Liver (tissue), 9 donors: ENCODE data around the gene NFIX. TPM values are rescaled to one million over a fixed set of nuclear protein-coding genes. Genes with fewer than 3 reads are reported as not detected.

Source experiments
- DNase-seq: peaks from one replicate; pipeline ENCODE4 v3.0.0-alpha.2; 2017; ENCODE audit warnings: low spot score
- H3K27ac ChIP-seq, 2 donors: one replicate each; pipeline ENCODE4 v1.7.0; 2013; ENCODE audit warnings: inconsistent platforms in 2 of 2, low read length in 2 of 2, control low read depth in 1 of 2, low read depth in 1 of 2, mild to moderate bottlenecking in 1 of 2
- H3K27me3 ChIP-seq, 4 donors: one replicate each; pipeline versions ENCODE4 v1.6.1 to v1.7.0; 2013; ENCODE audit warnings: low read length in 3 of 4, inconsistent platforms in 1 of 4, mild to moderate bottlenecking in 1 of 4, moderate library complexity in 1 of 4; ENCODE audit not compliant: control insufficient read depth in 4 of 4, insufficient read depth in 4 of 4
- H3K36me3 ChIP-seq, 4 donors: one replicate each; pipeline versions ENCODE4 v1.6.1 to v1.7.0; 2013; ENCODE audit warnings: low read length in 3 of 4, mild to moderate bottlenecking in 3 of 4, low read depth in 1 of 4, moderate library complexity in 1 of 4; ENCODE audit not compliant: control insufficient read depth in 4 of 4, insufficient read depth in 3 of 4
- H3K4me1 ChIP-seq, 4 donors: one replicate each; pipeline versions ENCODE4 v1.6.1 to v1.7.0; 2013; ENCODE audit warnings: low read length in 3 of 4, mild to moderate bottlenecking in 3 of 4, moderate library complexity in 1 of 4; ENCODE audit not compliant: control insufficient read depth in 4 of 4, insufficient read depth in 4 of 4
- H3K4me3 ChIP-seq, 3 donors: one replicate each; pipeline versions ENCODE4 v1.6.1 to v1.7.0; 2013; ENCODE audit warnings: low read length in 3 of 3, control low read depth in 1 of 3, low read depth in 1 of 3, mild to moderate bottlenecking in 1 of 3
- H3K9ac ChIP-seq, 2 donors: one replicate each; pipeline ENCODE4 v1.7.0; 2013; ENCODE audit warnings: low read length in 2 of 2, mild to moderate bottlenecking in 2 of 2, moderate library complexity in 2 of 2, control low read depth in 1 of 2, low read depth in 1 of 2
- H3K9me3 ChIP-seq, 4 donors: one replicate each; pipeline versions ENCODE4 v1.6.1 to v1.7.0; 2013; ENCODE audit warnings: low read length in 3 of 4; ENCODE audit not compliant: control insufficient read depth in 4 of 4
- ATF3 ChIP-seq: IDR thresholded peaks from 2 replicates; pipeline ENCODE4 v1.6.1; 2016; ENCODE audit warnings: antibody characterized with exemption
- CTCF ChIP-seq: fragments of 150-350 bp; IDR thresholded peaks from 2 replicates; pipeline ENCODE4 v1.5.1; 2017; ENCODE audit warnings: improper control_type of control experiment, low read depth, low read length; ENCODE audit not compliant: missing input control
- EGR1 ChIP-seq, 2 donors: IDR thresholded peaks; 2 replicates each; pipeline ENCODE4 v1.6.1; 2016 to 2018; ENCODE audit warnings: antibody characterized with exemption in 2 of 2, low read depth in 2 of 2
- FOXA1 ChIP-seq: IDR thresholded peaks from 2 replicates; pipeline ENCODE4 v1.6.1; 2016; ENCODE audit warnings: antibody characterized with exemption
- FOXA2 ChIP-seq: IDR thresholded peaks from 2 replicates; pipeline ENCODE4 v1.6.1; 2016; ENCODE audit warnings: antibody characterized with exemption
- GABPA ChIP-seq, 2 donors: IDR thresholded peaks in 1 of 2; conservative IDR thresholded peaks in 1 of 2; 2 replicates each; pipeline ENCODE4 v1.6.1; 2016; ENCODE audit warnings: antibody characterized with exemption in 2 of 2, mild to moderate bottlenecking in 1 of 2, moderate library complexity in 1 of 2
- HNF4A ChIP-seq, 2 donors: conservative IDR thresholded peaks; 2 replicates each; pipeline ENCODE4 v1.6.1; 2016; ENCODE audit warnings: antibody characterized with exemption in 2 of 2, mild to moderate bottlenecking in 2 of 2
- HNF4G ChIP-seq: IDR thresholded peaks from 2 replicates; pipeline ENCODE4 v1.6.1; 2016; ENCODE audit warnings: antibody characterized with exemption
- JUND ChIP-seq, 2 donors: IDR thresholded peaks; 2 replicates each; pipeline ENCODE4 v1.6.1; 2016; ENCODE audit warnings: antibody characterized with exemption in 2 of 2
- MAX ChIP-seq: IDR thresholded peaks from 2 replicates; pipeline ENCODE4 v1.6.1; 2016; ENCODE audit warnings: antibody characterized with exemption
- NR2F2 ChIP-seq: IDR thresholded peaks from 2 replicates; pipeline ENCODE4 v1.6.1; 2016; ENCODE audit warnings: antibody characterized with exemption
- RAD21 ChIP-seq, 2 donors: IDR thresholded peaks; 2 replicates each; pipeline ENCODE4 v1.6.1; 2016; ENCODE audit warnings: antibody characterized with exemption in 2 of 2, mild to moderate bottlenecking in 2 of 2
- REST ChIP-seq: IDR thresholded peaks from 2 replicates; pipeline ENCODE4 v1.6.1; 2016; ENCODE audit warnings: antibody characterized with exemption, mild to moderate bottlenecking
- RXRA ChIP-seq, 2 donors: IDR thresholded peaks; 2 replicates each; pipeline ENCODE4 v1.6.1; 2017 to 2018; ENCODE audit warnings: antibody characterized with exemption in 2 of 2, mild to moderate bottlenecking in 1 of 2
- SP1 ChIP-seq: IDR thresholded peaks from 2 replicates; pipeline ENCODE4 v1.6.1; 2018; ENCODE audit warnings: antibody characterized with exemption, mild to moderate bottlenecking
- TAF1 ChIP-seq: conservative IDR thresholded peaks from 2 replicates; pipeline ENCODE4 v1.6.1; 2016; ENCODE audit warnings: antibody characterized with exemption, mild to moderate bottlenecking
- YY1 ChIP-seq: IDR thresholded peaks from 2 replicates; pipeline ENCODE4 v1.6.1; 2016; ENCODE audit warnings: antibody characterized with exemption, mild to moderate bottlenecking
- ZBTB33 ChIP-seq: IDR thresholded peaks from 2 replicates; pipeline ENCODE4 v1.6.1; 2016; ENCODE audit warnings: antibody characterized with exemption
- WGBS: extraction: QIAGEN DNeasy Blood & Tissue Kit; methylation state at CpG from one replicate; pipeline ENCODE4 v1.1.7; 2013; 5-methylcytosine and 5-hydroxymethylcytosine counted together
- polyA plus RNA-seq, 2 donors: library from polyadenylated mRNA; stranded (reverse) in 1 of 2; unstranded in 1 of 2; fragments of 200-250 nt in 1 of 2; fragments of >200 nt in 1 of 2; fragmentation: Nextera tagmentation in 1 of 2; extraction: Ambion mirVana in 1 of 2; gene quantifications; one replicate each; pipeline versions ENCODE4 v1.2.1 to v1.2.3, GENCODE V29; 2013 to 2015
- total RNA-seq, 2 donors: library from RNA; depleted of rRNA; stranded (reverse); fragments of >200 nt; gene quantifications; one replicate each; pipeline ENCODE4 v1.2.3, GENCODE V29; 2014
- donor health status: healthy.
- donor health status: healthy.
- donor health status: healthy.
- donor health status: healthy.
- donor health status: healthy.

Gene NFIX
- total and polyA plus RNA-seq, 4 donors, result 3.3 to 18.4 (median 12.6) TPM

- 2% methylated on average over 30 of the region's 30 CpGs for WGBS
- H3K36me3 ChIP-seq, result no peaks in the 10 kb centered on the region
- peak overlapping the region; percentile 76 to 85 for H3K27ac ChIP-seq
- H3K9me3 ChIP-seq, result no peaks in the 10 kb centered on the region
- no peaks in the 10 kb centered on the region for H3K27me3 ChIP-seq
- DNase-seq, result no peak
- TF ChIP-seq JUND (IDR thresholded peaks at IDR 0.05), result peak in 1 of 2 donors; percentile 27
- no peak for TF ChIP-seq TAF1
- no peak for TF ChIP-seq EGR1 (IDR thresholded peaks at IDR 0.05; ENCODE audit: low read depth in 2 of 2)
- TF ChIP-seq YY1, result peak; percentile 66
- TF ChIP-seq RAD21 (IDR thresholded peaks at IDR 0.05), result peak in 1 of 2 donors; percentile 7
- TF ChIP-seq REST, result no peak
- no peak for TF ChIP-seq FOXA2
- peak; percentile 5 for TF ChIP-seq MAX
- TF ChIP-seq CTCF, result peak; percentile 10
- no peak for TF ChIP-seq GABPA (IDR thresholded peaks at IDR 0.05 in 1 of 2, conservative IDR thresholded peaks at IDR 0.05 in 1 of 2)
- TF ChIP-seq HNF4G, result no peak
- TF ChIP-seq ATF3, result peak; percentile 39
- no peak for TF ChIP-seq FOXA1
- peak; percentile 15 for TF ChIP-seq NR2F2
- TF ChIP-seq HNF4A (conservative IDR thresholded peaks at IDR 0.05), result peak; percentile 7 to 18
- no peak for TF ChIP-seq ZBTB33
- peak; percentile 14 to 34 for TF ChIP-seq RXRA (IDR thresholded peaks at IDR 0.05)
- peak; percentile 35 for TF ChIP-seq SP1
- peak overlapping the region; percentile 44 to 62 (median 45) for H3K4me3 ChIP-seq
- H3K4me1 ChIP-seq, result peaks cover 8 to 66% (median 49%) of the 10 kb centered on the region in 4 donors
- H3K9ac ChIP-seq, result peak overlapping the region in 1 of 2 donors; percentile 14
These were observed 27.8 kb downstream of the NFIX start for GRCh38 chr19:13022859-13023636.
